Astrocyte of the cerebellum (primary cell): ENCODE data around the gene MOV10L1.

Experiments used
- DNase-seq: peaks from one replicate; pipeline ENCODE4 v3.0.0-alpha.2; 2011; ENCODE audit warnings: low read depth
- H3K4me3 ChIP-seq: 2 replicates; pipeline ENCODE4 v1.5.1; 2011; ENCODE audit warnings: mild to moderate bottlenecking, low read depth, low read length, moderate library complexity
- in situ Hi-C: cut with HindIII; loops from 2 replicates; pipeline ENCODE4 v1.10.0; 2017; ENCODE audit warnings: low sequenced_read_pairs
- TF ChIP-seq, protein P1 (sequence below): IDR thresholded peaks from 2 replicates; pipeline ENCODE4 v1.5.1; 2012; ENCODE audit warnings: low read length, low read depth, moderate library complexity, mild to moderate bottlenecking; ENCODE audit errors: missing control alignments

The MOV10L1 gene

DNA sequence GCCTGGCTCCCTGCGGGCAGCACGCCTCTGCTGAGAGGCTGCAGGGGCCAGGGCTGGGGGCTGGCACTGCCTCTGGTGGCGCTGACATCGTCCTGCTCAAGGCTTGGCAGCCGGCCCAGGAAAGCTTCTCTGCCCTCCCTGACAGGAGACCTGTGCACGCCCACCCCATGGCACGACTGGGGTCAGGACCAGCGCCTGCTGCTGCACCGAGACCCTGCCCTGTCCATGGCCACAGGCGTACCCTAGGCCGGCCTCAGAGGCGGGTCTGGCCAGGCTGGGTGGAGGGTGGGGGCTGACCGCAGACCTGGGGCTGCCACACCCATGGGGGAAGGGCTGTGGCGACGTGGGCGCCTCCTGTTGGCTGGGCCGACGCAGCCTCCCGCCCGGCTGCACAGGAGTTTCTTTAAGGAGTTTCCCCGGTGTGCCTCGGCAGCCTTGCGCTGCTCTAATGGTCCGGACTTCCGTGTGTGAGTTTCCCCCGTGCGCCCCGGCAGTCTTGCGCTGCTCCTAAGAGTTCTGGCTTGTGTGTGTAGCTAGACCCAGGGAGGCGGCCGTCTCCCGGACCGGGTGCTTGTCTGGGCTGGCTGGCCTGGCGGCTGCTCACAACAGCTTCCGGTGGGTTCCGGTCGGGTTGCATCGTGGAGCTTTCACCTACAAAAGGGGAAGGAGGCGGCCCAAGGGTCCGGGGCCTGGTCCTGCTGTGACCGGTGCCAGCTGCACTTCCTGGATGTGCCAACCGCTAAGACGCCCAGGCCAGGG lies 100.6 kb downstream of the MOV10L1 start:
- TF ChIP-seq, protein P1, sequence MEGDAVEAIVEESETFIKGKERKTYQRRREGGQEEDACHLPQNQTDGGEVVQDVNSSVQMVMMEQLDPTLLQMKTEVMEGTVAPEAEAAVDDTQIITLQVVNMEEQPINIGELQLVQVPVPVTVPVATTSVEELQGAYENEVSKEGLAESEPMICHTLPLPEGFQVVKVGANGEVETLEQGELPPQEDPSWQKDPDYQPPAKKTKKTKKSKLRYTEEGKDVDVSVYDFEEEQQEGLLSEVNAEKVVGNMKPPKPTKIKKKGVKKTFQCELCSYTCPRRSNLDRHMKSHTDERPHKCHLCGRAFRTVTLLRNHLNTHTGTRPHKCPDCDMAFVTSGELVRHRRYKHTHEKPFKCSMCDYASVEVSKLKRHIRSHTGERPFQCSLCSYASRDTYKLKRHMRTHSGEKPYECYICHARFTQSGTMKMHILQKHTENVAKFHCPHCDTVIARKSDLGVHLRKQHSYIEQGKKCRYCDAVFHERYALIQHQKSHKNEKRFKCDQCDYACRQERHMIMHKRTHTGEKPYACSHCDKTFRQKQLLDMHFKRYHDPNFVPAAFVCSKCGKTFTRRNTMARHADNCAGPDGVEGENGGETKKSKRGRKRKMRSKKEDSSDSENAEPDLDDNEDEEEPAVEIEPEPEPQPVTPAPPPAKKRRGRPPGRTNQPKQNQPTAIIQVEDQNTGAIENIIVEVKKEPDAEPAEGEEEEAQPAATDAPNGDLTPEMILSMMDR, result peak; percentile 43
- peak overlapping the region; percentile 31 for H3K4me3 ChIP-seq
- in situ Hi-C loops, result no loop called here
- DNase-seq, result no peak

DNA sequence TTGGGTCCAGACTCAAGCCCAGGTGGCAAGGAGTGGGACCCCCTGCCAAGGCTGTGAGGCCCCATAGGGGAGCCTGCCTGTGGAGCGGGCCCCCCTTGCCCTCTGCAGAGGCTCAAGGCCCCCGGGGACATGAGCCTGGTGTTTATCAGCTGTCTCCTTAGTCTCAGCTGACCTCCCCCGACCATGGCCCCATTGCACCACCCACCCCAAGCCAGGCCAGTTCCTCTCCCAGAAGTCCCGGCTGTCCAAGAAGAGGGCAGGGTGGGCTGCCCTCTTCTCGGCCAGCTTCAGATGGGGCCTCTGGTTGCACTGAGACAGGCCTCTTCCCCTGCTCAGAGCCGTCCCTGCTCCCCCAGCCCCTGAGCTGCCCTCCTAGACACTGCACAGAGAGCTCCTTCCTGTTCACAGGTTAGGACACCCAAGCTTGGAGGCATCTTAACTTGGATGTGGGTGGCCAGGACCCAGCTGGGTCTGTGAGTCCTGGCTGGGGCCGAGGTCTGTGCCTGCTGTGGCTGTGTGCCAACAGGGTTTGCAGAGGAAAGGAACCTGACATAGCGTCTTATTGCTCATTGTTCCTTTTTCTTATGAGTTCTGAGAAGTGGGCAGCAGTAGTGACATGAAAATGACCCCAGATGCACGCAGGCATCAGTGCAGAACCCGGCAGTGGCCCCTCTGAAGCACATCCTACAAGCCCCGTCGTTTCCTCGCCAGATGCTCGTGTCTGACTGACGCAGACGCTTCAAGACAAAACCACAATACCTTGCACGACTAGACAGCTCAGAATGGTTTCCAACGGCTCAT lies 101.3 kb downstream of the MOV10L1 start:
- peak overlapping the region; percentile 31 for H3K4me3 ChIP-seq
- TF ChIP-seq, protein P1, result no peak
- in situ Hi-C loops, result no loop called here
- no peak for DNase-seq

DNA sequence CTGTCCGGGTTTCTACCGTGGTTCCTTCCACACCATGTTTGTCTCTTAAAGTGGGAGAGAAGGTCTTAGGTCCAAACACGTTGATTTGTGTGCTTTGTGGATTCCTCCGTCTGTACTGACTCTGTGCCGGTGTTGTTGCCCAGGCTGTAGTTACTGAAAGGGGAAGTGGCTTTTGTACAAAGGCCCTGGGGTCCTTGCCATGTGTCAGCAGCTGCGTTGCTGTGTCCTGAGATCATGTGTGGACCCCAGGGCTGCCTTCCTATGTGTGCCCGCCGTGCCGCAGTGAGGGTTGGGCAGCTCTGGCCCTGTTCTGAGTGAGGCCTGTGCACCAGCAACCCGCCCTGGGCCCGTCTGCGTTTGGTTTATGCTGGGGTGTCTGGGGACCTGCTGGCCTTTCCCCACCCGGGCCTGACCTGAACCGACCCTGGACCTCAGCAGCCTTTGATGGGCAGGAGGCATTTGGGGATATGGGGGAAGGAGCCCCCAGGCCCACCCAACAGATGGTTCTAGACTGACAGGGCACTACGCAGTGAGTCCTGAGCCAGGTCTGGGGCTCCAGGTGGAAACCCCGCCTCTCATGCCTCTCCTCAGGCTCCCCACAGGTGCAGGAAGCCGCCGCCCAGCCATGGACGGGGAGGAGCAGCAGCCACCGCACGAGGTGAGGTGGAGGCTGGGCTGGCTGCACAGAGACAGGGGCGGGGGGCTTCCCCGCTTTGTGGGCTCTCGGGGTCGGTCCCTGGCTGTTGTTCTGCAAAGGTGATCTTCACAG lies 102.8 kb downstream of the MOV10L1 start:
- TF ChIP-seq, protein P1, result no peak
- H3K4me3 ChIP-seq, result no peak overlapping the region
- DNase-seq, result no peak
- in situ Hi-C loops, result no loop called here

DNA sequence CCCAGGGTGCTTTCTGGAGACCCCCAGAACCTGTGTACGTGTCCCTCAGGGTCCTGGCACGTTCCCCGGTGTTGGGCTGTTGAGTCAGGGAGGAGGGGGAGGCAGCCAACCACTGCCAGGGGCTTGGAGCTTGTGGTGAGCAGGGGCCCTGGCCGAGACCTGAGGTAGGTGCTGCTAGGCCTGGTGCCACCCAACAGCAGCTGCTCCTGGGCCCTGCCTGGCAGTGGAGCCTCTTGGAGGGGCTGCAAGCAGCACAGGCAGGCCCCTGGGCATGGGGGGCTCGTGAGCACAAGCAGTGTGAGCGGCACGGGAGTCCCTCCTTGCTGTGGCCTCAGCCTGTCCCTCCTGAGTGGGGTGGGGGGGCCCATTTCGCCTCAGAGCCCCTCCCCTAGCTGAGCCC lies 103.8 kb downstream of the MOV10L1 start:
- no peak for DNase-seq
- TF ChIP-seq, protein P1, result no peak
- in situ Hi-C loops, result no loop called here
- no peak overlapping the region for H3K4me3 ChIP-seq

DNA sequence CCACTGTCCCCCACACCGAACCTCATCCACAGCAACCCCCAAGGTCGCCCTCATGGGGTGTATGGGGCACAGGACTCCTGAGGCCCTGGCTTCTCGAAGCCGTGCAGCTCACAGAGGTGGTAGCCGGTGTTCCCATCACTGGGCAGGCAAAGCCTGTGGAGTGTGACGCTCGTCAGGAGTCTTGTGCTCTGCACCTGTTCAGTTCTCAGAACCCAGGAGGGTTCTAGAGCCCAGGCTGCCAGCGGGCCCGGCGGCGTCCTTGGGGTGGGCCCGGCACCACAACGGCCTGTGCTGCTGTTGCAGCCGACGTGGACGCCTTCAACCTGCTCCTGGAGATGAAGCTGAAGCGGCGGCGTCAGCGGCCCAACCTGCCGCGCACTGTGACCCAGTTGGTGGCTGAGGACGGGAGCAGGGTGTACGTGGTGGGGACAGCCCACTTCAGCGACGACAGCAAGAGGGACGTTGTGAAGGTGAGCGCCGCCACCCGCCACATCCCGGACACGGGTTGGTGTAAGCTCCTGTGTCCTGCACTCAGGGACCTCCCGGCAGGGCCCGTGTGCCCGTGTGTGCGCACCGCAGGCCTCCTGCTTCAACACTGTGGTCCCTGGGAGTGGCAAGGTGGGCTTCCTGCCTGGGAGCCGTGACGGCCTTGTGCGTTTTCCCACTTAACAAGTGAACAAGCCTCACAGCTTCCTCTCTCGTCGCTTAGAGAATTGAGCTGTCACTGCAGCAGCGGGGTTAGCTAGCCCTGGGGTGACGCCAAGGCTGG lies 104.4 kb downstream of the MOV10L1 start:
- no peak overlapping the region for H3K4me3 ChIP-seq
- TF ChIP-seq, protein P1, result no peak
- DNase-seq, result no peak
- in situ Hi-C loops, result no loop called here

DNA sequence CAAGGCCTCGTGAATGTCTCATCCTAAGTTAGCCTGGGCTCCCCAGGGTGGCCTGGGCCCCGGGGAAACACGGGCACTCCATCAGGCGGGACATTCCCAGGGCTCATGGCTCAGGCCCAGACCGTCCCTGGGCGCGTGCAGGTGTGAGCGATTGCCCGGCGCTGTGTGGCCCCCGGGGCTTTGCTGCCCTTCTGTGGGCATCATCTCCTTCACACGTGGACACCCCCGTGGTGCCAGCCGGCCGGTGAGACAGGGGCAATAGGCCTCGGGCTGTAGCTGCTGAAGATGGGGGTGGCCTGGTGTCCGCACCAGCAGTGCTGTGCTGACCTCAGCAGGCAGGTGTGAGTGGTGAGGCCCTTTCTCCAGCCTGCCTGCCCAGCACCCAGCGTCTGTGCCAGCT lies 106.5 kb downstream of the MOV10L1 start:
- TF ChIP-seq, protein P1, result no peak
- DNase-seq, result no peak
- in situ Hi-C loops, result no loop called here
- H3K4me3 ChIP-seq, result no peak overlapping the region
